Aorta (tissue), 5 donors: Measurements from ENCODE around the gene CBLB. TPM values are rescaled to one million over a fixed set of nuclear protein-coding genes. Genes with fewer than 3 reads are reported as not detected.

Source experiments
- ATAC-seq: fragments of 200-7000 bp; cut with Tn5 transposase; one replicate; pipeline ENCODE4 v1.9.1; 2022; ENCODE audit warnings: moderate library complexity; ENCODE audit not compliant: low FRiP score
- DNase-seq, 2 donors: peaks; one replicate each; pipeline ENCODE4 v3.0.0-alpha.2; 2020
- H3K27ac ChIP-seq, 2 donors: one replicate each; pipeline ENCODE4 v1.5.1; 2013; ENCODE audit warnings: low read length in 2 of 2, mild to moderate bottlenecking in 2 of 2, moderate library complexity in 2 of 2, control low read depth in 1 of 2, inconsistent platforms in 1 of 2, low read depth in 1 of 2
- H3K27me3 ChIP-seq, 2 donors: one replicate each; pipeline ENCODE4 v1.6.1; 2013; ENCODE audit warnings: control low read depth in 1 of 2, low read length in 1 of 2, mild to moderate bottlenecking in 1 of 2, moderate library complexity in 1 of 2; ENCODE audit not compliant: insufficient read depth in 2 of 2, control insufficient read depth in 1 of 2
- H3K36me3 ChIP-seq, 2 donors: one replicate each; pipeline ENCODE4 v1.6.1; 2013; ENCODE audit warnings: control low read depth in 1 of 2, low read length in 1 of 2, mild to moderate bottlenecking in 1 of 2; ENCODE audit not compliant: insufficient read depth in 2 of 2, control insufficient read depth in 1 of 2
- H3K4me1 ChIP-seq, 2 donors: one replicate each; pipeline ENCODE4 v1.6.1; 2013; ENCODE audit warnings: low read length in 2 of 2, control low read depth in 1 of 2, mild to moderate bottlenecking in 1 of 2, moderate library complexity in 1 of 2; ENCODE audit not compliant: insufficient read depth in 2 of 2, control insufficient read depth in 1 of 2
- H3K4me3 ChIP-seq, 2 donors: one replicate each; pipeline ENCODE4 v1.5.1; 2013; ENCODE audit warnings: low read length in 2 of 2, control low read depth in 1 of 2, mild to moderate bottlenecking in 1 of 2
- H3K9me3 ChIP-seq: one replicate; pipeline ENCODE4 v1.6.1; 2013; ENCODE audit warnings: mild to moderate bottlenecking, low read length; ENCODE audit not compliant: control insufficient read depth
- WGBS, 2 donors: extraction: QIAGEN DNeasy Blood & Tissue Kit; methylation state at CpG; one replicate each; pipeline ENCODE4 v1.1.7; 2013; 5-methylcytosine and 5-hydroxymethylcytosine counted together
- intact Hi-C, 2 donors: fragments of 100-400 bp; cut with DNase I; formaldehyde crosslinking; loops; one replicate each; pipeline versions ENCODE4 v1.14.2 to v1.15.0; 2022
- polyA plus RNA-seq, 2 donors: library from polyadenylated mRNA; stranded (reverse); fragments of 200-250 nt; gene quantifications; one replicate each; pipeline ENCODE4 v1.2.3, GENCODE V29; 2013
- total RNA-seq, 2 donors: library from RNA; stranded (reverse); fragmentation: NEBNext Ultra II Directional; extraction: Animal tissue kit (Norgen Biotek cat#: 25700); gene quantifications; one replicate each; pipeline ENCODE4 v1.2.1, GENCODE V29; 2021
- donor health status: healthy with polysubstance abuse.
- donor health status: Bipolar disorder and iron deficiency.
- donor health status: DM: no; HTN: no; CAD: no.
- donor health status: DM: no; HTN: no; CAD: no.
- donor health status: DM: yes; HTN: yes; CAD: no.

Gene CBLB
- total and polyA plus RNA-seq, 4 donors, result 3.3 to 126 (median 54.1) TPM

DNA sequence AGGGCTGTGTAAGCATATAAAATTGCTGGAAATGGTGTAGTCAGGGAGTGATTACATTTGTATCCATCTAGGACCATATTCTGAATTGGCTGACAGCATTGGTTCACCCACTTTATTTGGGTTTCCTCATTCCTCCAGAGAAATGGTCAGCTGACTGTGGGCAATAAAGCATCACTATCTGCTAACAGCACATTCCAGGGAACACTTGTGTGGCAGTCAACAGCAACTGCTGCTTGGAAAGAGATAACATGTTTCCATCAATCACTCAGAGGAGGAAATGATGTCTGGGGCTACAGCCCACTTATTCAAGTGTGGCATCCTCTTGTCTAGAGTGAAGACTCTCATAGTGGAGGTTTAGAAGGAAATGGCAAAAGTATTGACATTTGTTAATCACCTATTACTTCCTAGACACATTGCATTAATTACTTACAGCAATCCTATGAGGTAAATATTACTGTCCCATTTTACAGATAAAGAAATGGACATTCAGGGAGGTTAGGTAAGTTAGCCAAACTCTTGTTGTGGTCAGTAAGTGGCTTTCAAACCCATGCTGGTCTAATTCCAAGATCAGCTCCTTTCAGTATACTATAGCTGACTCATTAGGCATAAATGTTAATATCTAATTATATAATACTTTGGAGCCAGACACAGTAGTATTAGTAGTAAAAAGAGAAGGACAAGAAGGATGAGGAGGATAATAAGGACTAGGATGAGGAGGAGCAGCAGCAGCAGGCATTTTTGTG is 254.4 kb downstream of the CBLB start:
- DNase-seq, result no peak
- peaks cover 0 to 2% of the 10 kb centered on the region in 2 donors for H3K4me1 ChIP-seq
- H3K36me3 ChIP-seq, result no peaks in the 10 kb centered on the region
- no peak overlapping the region for H3K4me3 ChIP-seq
- H3K27ac ChIP-seq, result no peak overlapping the region
- intact Hi-C loops, result no loop called here
- no peak for ATAC-seq
- H3K27me3 ChIP-seq, result no peaks in the 10 kb centered on the region
- no peaks in the 10 kb centered on the region for H3K9me3 ChIP-seq

DNA sequence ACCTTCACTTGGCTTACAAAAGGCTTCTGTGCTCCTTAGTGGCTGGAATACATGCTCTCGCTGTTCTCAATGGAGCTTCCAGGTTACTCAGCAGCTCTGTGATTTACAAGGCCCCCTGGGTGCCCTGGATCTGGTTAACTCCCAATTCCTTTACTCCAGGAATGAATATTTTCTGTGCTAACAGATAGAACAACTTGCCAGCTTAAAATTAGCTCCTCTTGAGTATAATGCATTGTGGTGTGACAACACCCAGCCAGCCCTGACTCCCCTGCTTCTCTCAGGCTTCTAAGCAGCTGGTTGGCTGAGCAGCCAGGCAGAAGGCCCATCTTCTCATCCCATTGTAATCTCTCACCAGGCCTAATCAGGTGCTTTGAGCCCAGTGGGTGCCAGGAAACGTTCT is 255.7 kb downstream of the CBLB start:
- H3K36me3 ChIP-seq, result no peaks in the 10 kb centered on the region
- no peaks in the 10 kb centered on the region for H3K9me3 ChIP-seq
- H3K4me3 ChIP-seq, result no peak overlapping the region
- intact Hi-C loops, result no loop called here
- DNase-seq, result no peak
- no peak overlapping the region for H3K27ac ChIP-seq
- WGBS, 2 donors, result 64 to 74% methylated on average over 2 of the region's 2 CpGs
- H3K4me1 ChIP-seq, result peaks cover 0 to 2% of the 10 kb centered on the region in 2 donors
- H3K27me3 ChIP-seq, result no peaks in the 10 kb centered on the region
- ATAC-seq, result no peak

DNA sequence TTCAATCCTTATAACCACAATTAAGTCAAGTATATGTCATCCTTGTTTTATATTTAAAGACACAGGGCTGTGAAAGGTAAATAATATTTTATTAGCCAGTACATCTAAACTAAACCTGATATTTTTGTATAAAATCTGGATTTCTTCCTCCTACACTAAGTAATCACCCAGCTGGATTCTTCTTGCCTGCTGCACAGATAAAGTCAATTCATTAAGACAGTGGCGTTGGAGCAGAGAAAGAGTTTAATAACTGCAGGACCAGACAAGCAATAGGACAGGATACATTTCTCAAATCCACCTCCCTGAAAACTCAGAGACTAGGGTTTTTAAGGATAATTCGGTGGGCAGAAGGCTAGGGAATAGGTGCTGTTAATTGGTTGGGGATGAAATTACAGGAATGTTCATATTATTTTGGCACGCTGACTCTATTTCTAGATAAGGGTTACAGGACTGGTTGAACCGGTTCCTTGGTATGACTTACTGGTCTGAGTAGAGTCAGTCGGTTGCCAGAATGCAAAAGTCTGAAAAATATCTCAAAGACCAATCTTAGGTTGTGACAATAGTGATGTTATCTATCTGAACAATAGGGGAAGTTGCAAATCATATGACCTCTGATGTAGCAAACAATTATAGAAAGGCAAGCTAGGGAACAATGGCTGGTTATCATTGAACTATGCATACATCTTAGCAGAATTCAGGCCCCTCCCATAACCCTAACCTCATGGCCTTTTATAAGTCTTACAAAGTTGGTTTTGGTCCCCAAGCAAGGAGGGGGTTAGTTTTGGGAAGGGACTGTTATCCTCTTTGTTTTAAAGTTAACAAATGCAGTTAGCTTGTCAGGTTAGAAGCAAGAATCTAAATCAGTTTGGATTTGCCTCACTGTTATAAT is 257.3 kb downstream of the CBLB start:
- H3K9me3 ChIP-seq, result no peaks in the 10 kb centered on the region
- no peaks in the 10 kb centered on the region for H3K27me3 ChIP-seq
- ATAC-seq, result no peak
- 89% methylated on average over 5 of the region's 5 CpGs for WGBS, 2 donors
- no peak for DNase-seq
- H3K4me1 ChIP-seq, result no peaks in the 10 kb centered on the region
- no peak overlapping the region for H3K27ac ChIP-seq
- intact Hi-C loops, result no loop called here
- H3K4me3 ChIP-seq, result no peak overlapping the region
- no peaks in the 10 kb centered on the region for H3K36me3 ChIP-seq

DNA sequence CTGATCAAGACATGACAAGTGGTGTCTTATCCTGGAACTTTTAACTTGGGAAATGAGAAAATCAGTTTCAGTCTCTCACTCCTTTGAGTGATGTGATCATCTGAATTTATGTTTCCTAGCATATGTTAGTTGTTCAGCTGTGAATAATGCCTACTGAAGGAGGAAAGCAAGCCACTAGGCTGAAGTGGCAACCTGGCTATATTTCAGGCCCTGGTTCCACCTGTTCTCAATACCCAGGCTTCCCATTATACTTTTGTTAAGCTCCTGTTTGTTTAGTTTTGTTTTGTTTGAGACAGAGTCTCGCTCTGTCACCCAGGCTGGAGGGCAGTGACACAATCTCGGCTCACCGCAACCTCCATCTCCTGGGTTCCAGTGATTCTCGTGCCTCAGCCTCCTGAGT is 258.3 kb downstream of the CBLB start:
- DNase-seq, result no peak
- no peak overlapping the region for H3K4me3 ChIP-seq
- no peaks in the 10 kb centered on the region for H3K36me3 ChIP-seq
- intact Hi-C loops, result no loop called here
- ATAC-seq, result no peak
- no peaks in the 10 kb centered on the region for H3K27me3 ChIP-seq
- H3K9me3 ChIP-seq, result no peaks in the 10 kb centered on the region
- no peak overlapping the region for H3K27ac ChIP-seq
- 95 to 99% methylated on average over 4 of the region's 4 CpGs for WGBS, 2 donors
- no peaks in the 10 kb centered on the region for H3K4me1 ChIP-seq

DNA sequence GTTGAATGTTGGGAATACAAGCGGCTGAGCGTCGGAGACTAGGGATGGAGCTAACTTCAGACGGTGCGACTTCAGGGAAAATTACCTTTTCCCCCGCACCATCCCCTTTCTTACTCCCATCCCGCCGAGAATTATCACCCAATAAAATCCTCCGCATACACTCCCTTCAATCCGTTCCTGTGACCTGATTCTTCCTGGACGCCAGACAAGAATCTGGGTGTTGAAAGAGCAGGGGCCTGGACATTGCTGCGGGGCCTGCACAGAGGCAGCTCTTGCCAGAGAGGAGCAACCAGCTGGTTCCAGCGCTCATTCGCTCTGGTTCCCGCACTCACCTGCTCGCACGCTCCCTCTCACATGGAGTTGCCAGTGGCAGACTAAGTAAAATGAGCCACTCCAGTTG is 260.2 kb downstream of the CBLB start:
- intact Hi-C loops, result no loop called here
- Histone ChIP-seq H3K9me3 (no peaks in the 10 kb centered on the region), H3K36me3 (no peaks in the 10 kb centered on the region), H3K4me3 (no peak overlapping the region), H3K27me3 (no peaks in the 10 kb centered on the region), H3K27ac (no peak overlapping the region), H3K4me1 (no peaks in the 10 kb centered on the region)
- no peak for DNase-seq
- ATAC-seq, result no peak
- 88 to 90% methylated on average over 17 of the region's 17 CpGs for WGBS, 2 donors

DNA sequence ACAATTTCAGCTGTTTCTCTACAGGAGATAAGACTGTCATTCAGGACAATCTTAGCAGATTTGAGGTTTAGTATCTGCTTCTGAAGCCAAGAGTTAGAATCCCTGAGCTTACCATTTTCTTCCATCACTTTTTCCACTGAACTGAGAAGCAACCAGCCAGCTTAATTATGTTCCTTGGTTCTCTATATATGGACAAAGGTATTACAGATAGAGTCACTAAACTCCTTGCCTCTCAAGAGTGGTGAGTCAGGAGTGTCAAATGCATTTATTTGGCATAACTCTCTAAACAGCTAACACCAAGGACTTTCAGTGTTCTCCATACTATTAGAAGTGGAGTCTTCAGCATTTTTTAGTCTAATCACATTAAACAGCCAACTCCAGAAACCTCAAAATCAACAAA is 262.8 kb downstream of the CBLB start:
- H3K9me3 ChIP-seq, result no peaks in the 10 kb centered on the region
- no peak overlapping the region for H3K27ac ChIP-seq
- intact Hi-C loops, result no loop called here

More for the DNA sequence above, 262.8 kb downstream of the CBLB start:
- Histone ChIP-seq H3K4me3 (no peak overlapping the region), H3K36me3 (no peaks in the 10 kb centered on the region), H3K4me1 (no peaks in the 10 kb centered on the region), H3K27me3 (no peaks in the 10 kb centered on the region)
- DNase-seq, result no peak
- no peak for ATAC-seq
